DND-41 (cell line): Measurements from ENCODE around the gene TMEM169.

Experiments
- ATAC-seq: fragments of 200-7000 bp; cut with Tn5 transposase; 3 replicates; pipeline ENCODE4 v1.9.1; 2021; ENCODE audit warnings: low read depth; ENCODE audit not compliant: insufficient read depth
- DNase-seq: peaks from one replicate; pipeline ENCODE4 v3.0.0-alpha.2; 2020
- H2AFZ ChIP-seq: 2 replicates; pipeline ENCODE4 v1.6.0; 2012; ENCODE audit warnings: low read depth, low read length
- H3K27ac ChIP-seq: 2 replicates; pipeline ENCODE4 v1.5.1; 2012; ENCODE audit warnings: low read length, inconsistent platforms
- H3K27me3 ChIP-seq: fragments of 200-600 bp; sonication (generic); 2 replicates; pipeline ENCODE4 v1.6.0; 2012; ENCODE audit warnings: low read length, mild to moderate bottlenecking, inconsistent platforms; ENCODE audit not compliant: insufficient read depth, poor library complexity
- H3K36me3 ChIP-seq: 2 replicates; pipeline ENCODE4 v1.5.1; 2012; ENCODE audit warnings: low read length, inconsistent platforms; ENCODE audit not compliant: insufficient read depth
- H3K4me1 ChIP-seq: 2 replicates; pipeline ENCODE4 v1.5.1; 2012; ENCODE audit warnings: mild to moderate bottlenecking, low read length; ENCODE audit not compliant: insufficient read depth
- H3K4me2 ChIP-seq: 2 replicates; pipeline ENCODE4 v1.6.0; 2012; ENCODE audit warnings: mild to moderate bottlenecking, moderate library complexity, low read length, inconsistent platforms; ENCODE audit not compliant: insufficient read depth
- H3K4me3 ChIP-seq, 2 experiments: fragments of 200-600 bp in 1 of 2; shearing (Covaris generic) in 1 of 2; 2 replicates each; pipeline ENCODE4 v1.5.1; 2012 to 2016; ENCODE audit warnings: inconsistent platforms in 2 of 2, low read length in 2 of 2, mild to moderate bottlenecking in 2 of 2, low read depth in 1 of 2, moderate library complexity in 1 of 2
- H3K79me2 ChIP-seq: 2 replicates; pipeline ENCODE4 v1.6.0; 2012; ENCODE audit warnings: low read length, inconsistent platforms; ENCODE audit not compliant: insufficient read depth
- H3K9ac ChIP-seq: 2 replicates; pipeline ENCODE4 v1.6.0; 2012; ENCODE audit warnings: low read depth, mild to moderate bottlenecking, inconsistent platforms, low read length, moderate library complexity
- H3K9me3 ChIP-seq: 2 replicates; pipeline ENCODE4 v1.5.1; 2012; ENCODE audit warnings: low read length, moderate library complexity, mild to moderate bottlenecking, inconsistent platforms; ENCODE audit not compliant: insufficient read depth, severe bottlenecking
- H4K20me1 ChIP-seq: 2 replicates; pipeline ENCODE4 v1.6.0; 2012; ENCODE audit warnings: low read length; ENCODE audit not compliant: insufficient read depth
- EZH2 ChIP-seq: IDR thresholded peaks from 3 replicates; pipeline ENCODE4 v1.6.1; 2012; ENCODE audit warnings: borderline replicate concordance, low read depth, mild to moderate bottlenecking, moderate library complexity, low read length, inconsistent platforms; ENCODE audit not compliant: severe bottlenecking
- TF ChIP-seq, protein P1 (sequence below): IDR thresholded peaks from 2 replicates; pipeline ENCODE4 v1.5.1; 2012; ENCODE audit warnings: borderline replicate concordance, low read length, moderate library complexity, mild to moderate bottlenecking; ENCODE audit not compliant: poor library complexity, severe bottlenecking; ENCODE audit errors: extremely low read depth

The TMEM169 gene

GRCh38 chr2:216052420-216052819 lies 29.3 kb upstream of the TMEM169 start:
- Histone ChIP-seq H3K27me3 (no peaks in the 10 kb centered on the region), H3K79me2 (no peaks in the 10 kb centered on the region), H3K4me1 (no peaks in the 10 kb centered on the region), H3K27ac (no peak overlapping the region), H3K9me3 (no peaks in the 10 kb centered on the region), H4K20me1 (no peaks in the 10 kb centered on the region), H3K36me3 (no peaks in the 10 kb centered on the region), H3K9ac (no peak overlapping the region), H3K4me3 (no peak overlapping the region), H2AFZ (no peak overlapping the region), H3K4me2 (no peak overlapping the region)
- ATAC-seq (no peak), DNase-seq (no peak)
- TF ChIP-seq EZH2 = no peak
- TF ChIP-seq, protein P1, sequence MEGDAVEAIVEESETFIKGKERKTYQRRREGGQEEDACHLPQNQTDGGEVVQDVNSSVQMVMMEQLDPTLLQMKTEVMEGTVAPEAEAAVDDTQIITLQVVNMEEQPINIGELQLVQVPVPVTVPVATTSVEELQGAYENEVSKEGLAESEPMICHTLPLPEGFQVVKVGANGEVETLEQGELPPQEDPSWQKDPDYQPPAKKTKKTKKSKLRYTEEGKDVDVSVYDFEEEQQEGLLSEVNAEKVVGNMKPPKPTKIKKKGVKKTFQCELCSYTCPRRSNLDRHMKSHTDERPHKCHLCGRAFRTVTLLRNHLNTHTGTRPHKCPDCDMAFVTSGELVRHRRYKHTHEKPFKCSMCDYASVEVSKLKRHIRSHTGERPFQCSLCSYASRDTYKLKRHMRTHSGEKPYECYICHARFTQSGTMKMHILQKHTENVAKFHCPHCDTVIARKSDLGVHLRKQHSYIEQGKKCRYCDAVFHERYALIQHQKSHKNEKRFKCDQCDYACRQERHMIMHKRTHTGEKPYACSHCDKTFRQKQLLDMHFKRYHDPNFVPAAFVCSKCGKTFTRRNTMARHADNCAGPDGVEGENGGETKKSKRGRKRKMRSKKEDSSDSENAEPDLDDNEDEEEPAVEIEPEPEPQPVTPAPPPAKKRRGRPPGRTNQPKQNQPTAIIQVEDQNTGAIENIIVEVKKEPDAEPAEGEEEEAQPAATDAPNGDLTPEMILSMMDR = no peak

DNA sequence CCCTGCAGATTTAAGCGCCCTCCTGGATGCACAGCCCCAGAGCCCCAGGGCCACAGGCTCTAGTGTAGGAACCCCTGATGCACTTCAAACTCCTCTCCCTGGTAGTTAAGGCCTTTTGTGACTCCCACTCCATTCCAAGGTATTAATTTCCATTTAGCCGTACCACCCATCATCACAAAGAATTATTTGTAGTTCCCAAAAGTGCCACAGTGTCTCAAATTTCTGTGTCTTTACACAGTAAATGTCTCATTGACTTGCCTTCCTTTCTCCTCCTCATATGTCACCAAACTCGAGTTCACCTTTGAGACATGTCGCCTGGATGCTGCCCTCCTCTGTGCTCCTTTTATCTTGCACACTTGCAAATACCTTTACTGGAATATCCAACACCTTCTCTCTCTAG lies 26.0 kb upstream of the TMEM169 start:
- no peaks in the 10 kb centered on the region for H3K27me3 ChIP-seq
- TF ChIP-seq, protein P1 = no peak
- no peak for TF ChIP-seq EZH2
- ATAC-seq = no peak

DNA sequence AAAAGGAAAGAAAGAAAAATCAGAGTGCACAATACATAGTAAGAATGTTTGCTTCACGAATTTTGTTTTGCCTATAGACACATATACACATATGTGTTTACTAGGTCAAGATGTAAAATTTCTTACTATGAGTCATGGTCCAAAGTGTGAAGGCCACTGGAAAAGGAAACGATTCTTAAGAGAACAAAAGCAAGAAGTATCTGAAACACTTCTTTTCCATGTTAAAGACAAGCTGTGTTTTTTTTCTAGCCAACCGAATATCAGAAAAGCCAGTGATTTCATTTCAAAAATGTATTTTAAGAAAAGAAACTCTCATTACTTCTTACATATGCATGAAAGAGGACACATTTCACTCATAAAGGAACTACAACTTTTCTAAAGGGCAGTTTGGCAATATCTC lies 25.0 kb upstream of the TMEM169 start:
- Histone ChIP-seq H3K9me3 (no peaks in the 10 kb centered on the region), H4K20me1 (no peaks in the 10 kb centered on the region), H3K36me3 (no peaks in the 10 kb centered on the region), H3K4me2 (no peak overlapping the region), H3K79me2 (no peaks in the 10 kb centered on the region), H2AFZ (no peak overlapping the region), H3K27me3 (no peaks in the 10 kb centered on the region), H3K27ac (no peak overlapping the region), H3K4me3 (no peak overlapping the region), H3K9ac (no peak overlapping the region), H3K4me1 (no peaks in the 10 kb centered on the region)
- TF ChIP-seq EZH2 = no peak
- TF ChIP-seq, protein P1 = no peak
- DNase-seq = no peak
- ATAC-seq = no peak

More for the DNA sequence above, 26.0 kb upstream of the TMEM169 start:
- Histone ChIP-seq H3K4me1 (no peaks in the 10 kb centered on the region), H3K27ac (no peak overlapping the region), H3K9ac (no peak overlapping the region), H3K4me3 (no peak overlapping the region), H3K9me3 (no peaks in the 10 kb centered on the region), H4K20me1 (no peaks in the 10 kb centered on the region), H3K36me3 (no peaks in the 10 kb centered on the region), H3K79me2 (no peaks in the 10 kb centered on the region), H2AFZ (no peak overlapping the region), H3K4me2 (no peak overlapping the region)
- DNase-seq = no peak

- TF ChIP-seq EZH2 = no peak
- TF ChIP-seq, protein P1 = no peak
- Histone ChIP-seq H3K9ac (no peak overlapping the region), H3K4me2 (no peak overlapping the region), H3K4me1 (no peaks in the 10 kb centered on the region), H3K79me2 (no peaks in the 10 kb centered on the region), H3K36me3 (no peaks in the 10 kb centered on the region), H3K27me3 (no peaks in the 10 kb centered on the region), H3K4me3 (no peak overlapping the region), H3K27ac (no peak overlapping the region), H3K9me3 (no peaks in the 10 kb centered on the region), H4K20me1 (no peaks in the 10 kb centered on the region), H2AFZ (no peak overlapping the region)
- DNase-seq (no peak), ATAC-seq (no peak; the same call in 2 of the 3 replicates)
These were observed 24.0 kb upstream of the TMEM169 start for GRCh38 chr2:216057688-216058193.
